ENCODE data around the gene GRM8. TPM values are rescaled to one million over a fixed set of nuclear protein-coding genes. Genes with fewer than 3 reads are reported as not detected.

Gene GRM8
- total RNA-seq, 1 donor from 2014 or later, result 7.8 TPM

DNA sequence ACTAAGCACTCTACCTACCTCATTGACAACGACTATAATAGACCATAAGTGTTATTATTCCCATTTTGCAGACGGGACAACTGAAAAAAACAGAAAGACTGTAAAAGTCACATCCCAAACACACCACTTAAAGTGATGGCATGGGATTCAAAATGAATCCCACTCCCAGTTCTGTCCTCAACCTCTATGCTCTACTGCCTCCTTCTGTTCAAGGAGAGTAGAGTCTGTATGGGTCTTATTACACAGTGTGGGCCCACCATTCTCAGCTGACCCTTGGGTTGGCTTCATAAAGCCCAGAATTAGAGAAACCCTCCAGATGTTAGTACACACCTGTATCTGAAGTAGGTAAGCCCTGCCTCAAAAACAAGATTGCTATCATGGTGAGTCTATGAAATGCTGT lies 102.2 kb downstream of the GRM8 start:
- no peaks in the 10 kb centered on the region for H3K27me3 Mint-ChIP-seq (ENCODE audit: unreplicated experiment)
- TF ChIP-seq, protein P1, sequence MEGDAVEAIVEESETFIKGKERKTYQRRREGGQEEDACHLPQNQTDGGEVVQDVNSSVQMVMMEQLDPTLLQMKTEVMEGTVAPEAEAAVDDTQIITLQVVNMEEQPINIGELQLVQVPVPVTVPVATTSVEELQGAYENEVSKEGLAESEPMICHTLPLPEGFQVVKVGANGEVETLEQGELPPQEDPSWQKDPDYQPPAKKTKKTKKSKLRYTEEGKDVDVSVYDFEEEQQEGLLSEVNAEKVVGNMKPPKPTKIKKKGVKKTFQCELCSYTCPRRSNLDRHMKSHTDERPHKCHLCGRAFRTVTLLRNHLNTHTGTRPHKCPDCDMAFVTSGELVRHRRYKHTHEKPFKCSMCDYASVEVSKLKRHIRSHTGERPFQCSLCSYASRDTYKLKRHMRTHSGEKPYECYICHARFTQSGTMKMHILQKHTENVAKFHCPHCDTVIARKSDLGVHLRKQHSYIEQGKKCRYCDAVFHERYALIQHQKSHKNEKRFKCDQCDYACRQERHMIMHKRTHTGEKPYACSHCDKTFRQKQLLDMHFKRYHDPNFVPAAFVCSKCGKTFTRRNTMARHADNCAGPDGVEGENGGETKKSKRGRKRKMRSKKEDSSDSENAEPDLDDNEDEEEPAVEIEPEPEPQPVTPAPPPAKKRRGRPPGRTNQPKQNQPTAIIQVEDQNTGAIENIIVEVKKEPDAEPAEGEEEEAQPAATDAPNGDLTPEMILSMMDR (IDR thresholded peaks at IDR 0.05; ENCODE audit: partially characterized antibody, unreplicated experiment), result no peak
- no peak overlapping the region for H3K27ac Mint-ChIP-seq (ENCODE audit: unreplicated experiment)
- peaks cover 12% of the 10 kb centered on the region for H3K4me1 Mint-ChIP-seq (ENCODE audit: low read depth, unreplicated experiment)
- H3K9me3 Mint-ChIP-seq (ENCODE audit: unreplicated experiment), result peaks cover 3% of the 10 kb centered on the region
- DNase-seq, result no peak
- no peak overlapping the region for H3K4me3 Mint-ChIP-seq (ENCODE audit: unreplicated experiment)
- no peaks in the 10 kb centered on the region for H3K36me3 Mint-ChIP-seq (ENCODE audit: unreplicated experiment)

DNA sequence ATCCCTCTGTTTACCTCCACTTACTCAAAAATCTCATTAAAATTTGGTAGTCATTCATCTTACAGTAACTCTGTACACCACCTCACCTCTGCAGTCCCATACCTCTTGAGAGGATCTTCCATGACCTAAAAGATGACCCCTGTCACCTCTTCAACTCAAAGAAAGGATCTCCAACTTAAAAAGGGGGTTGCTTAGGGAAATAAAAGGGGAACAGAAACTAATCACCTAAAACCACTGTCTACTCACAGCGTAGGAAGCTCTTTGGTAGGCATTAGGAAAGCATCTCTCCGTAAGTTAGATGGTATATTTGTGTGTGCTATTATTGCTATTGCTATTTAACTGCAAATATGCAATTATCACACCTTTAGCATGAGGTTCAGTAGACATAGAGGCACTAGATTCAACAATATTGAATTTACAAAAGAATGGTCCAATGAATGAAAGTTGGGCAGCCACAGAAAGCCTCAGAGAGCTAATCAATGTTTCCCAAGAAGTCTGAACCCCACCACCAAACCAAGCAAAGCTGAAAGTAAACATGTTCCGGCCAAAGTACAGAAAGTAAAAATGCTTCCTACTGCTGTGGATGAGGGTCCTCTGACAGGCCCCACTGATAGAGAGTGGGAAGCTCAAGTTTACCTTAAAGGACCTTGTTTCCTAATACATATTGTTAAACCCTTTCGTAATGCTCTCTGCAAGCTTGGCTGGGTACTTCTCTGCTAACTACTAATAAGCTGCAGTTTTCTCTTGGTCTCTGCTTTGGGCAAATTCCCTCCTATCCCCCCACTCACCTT lies 105.8 kb downstream of the GRM8 start:
- no peaks in the 10 kb centered on the region for H3K36me3 Mint-ChIP-seq (ENCODE audit: unreplicated experiment)
- DNase-seq, result no peak
- TF ChIP-seq, protein P1 (IDR thresholded peaks at IDR 0.05; ENCODE audit: partially characterized antibody, unreplicated experiment), result no peak
- peaks cover 11% of the 10 kb centered on the region for H3K4me1 Mint-ChIP-seq (ENCODE audit: low read depth, unreplicated experiment)
- H3K27ac Mint-ChIP-seq (ENCODE audit: unreplicated experiment), result no peak overlapping the region
- no peaks in the 10 kb centered on the region for H3K27me3 Mint-ChIP-seq (ENCODE audit: unreplicated experiment)
- H3K4me3 Mint-ChIP-seq (ENCODE audit: unreplicated experiment), result no peak overlapping the region
- peaks cover 3% of the 10 kb centered on the region for H3K9me3 Mint-ChIP-seq (ENCODE audit: unreplicated experiment)

DNA sequence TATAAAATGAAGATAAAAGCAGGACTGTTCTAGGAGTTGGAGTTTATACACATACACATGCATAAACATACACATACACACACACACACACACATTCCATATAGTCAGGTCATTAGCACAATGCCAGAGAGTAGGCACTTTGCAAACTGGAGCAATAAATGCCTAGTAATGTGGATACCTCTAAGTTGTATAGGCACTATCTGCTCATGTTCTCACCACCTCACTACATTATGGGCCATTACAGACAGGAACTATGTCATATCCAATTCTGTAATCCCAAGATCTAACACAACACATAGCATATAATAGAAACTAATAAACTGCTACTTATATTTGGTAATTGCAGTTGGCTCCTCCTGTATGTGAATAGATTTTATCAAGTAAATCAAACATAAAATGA lies 115.6 kb downstream of the GRM8 start:
- Mint-ChIP-seq H3K27ac (ENCODE audit: unreplicated experiment) (no peak overlapping the region), H3K9me3 (ENCODE audit: unreplicated experiment) (no peaks in the 10 kb centered on the region), H3K4me3 (ENCODE audit: unreplicated experiment) (no peak overlapping the region), H3K27me3 (ENCODE audit: unreplicated experiment) (no peaks in the 10 kb centered on the region), H3K4me1 (ENCODE audit: low read depth, unreplicated experiment) (no peaks in the 10 kb centered on the region), H3K36me3 (ENCODE audit: unreplicated experiment) (no peaks in the 10 kb centered on the region)
- DNase-seq, result no peak
- TF ChIP-seq, protein P1 (IDR thresholded peaks at IDR 0.05; ENCODE audit: partially characterized antibody, unreplicated experiment), result no peak

DNA sequence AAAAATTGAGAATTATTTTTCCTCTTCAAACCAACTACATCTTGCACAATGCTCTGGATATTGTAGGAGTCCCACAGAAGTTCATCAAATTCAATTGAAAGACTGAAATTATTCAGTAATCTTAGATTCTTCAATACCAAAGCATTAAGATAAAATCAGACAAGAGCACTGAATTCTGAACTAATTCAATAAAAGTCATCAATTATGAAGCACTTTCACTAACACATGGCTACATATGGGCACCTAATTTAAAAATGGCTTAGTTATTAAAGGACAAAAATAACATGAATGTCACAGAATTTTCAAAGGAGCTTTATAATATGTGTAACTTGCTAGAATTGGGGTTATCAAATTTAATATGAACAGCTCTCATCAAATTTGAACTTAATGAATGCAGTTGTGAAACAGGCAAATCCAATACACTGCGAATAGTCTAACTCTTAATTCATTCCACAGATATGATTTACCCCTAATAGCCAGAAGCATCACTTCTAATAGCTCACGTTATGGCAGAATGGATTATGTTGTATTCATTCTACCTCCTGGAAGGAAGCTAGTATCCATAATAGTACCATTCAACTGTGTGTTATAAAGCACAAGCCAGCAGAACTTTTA lies 116.8 kb downstream of the GRM8 start:
- no peaks in the 10 kb centered on the region for H3K27me3 Mint-ChIP-seq (ENCODE audit: unreplicated experiment)
- no peak overlapping the region for H3K4me3 Mint-ChIP-seq (ENCODE audit: unreplicated experiment)
- no peak for DNase-seq
- H3K4me1 Mint-ChIP-seq (ENCODE audit: low read depth, unreplicated experiment), result no peaks in the 10 kb centered on the region
- no peaks in the 10 kb centered on the region for H3K36me3 Mint-ChIP-seq (ENCODE audit: unreplicated experiment)
- TF ChIP-seq, protein P1 (IDR thresholded peaks at IDR 0.05; ENCODE audit: partially characterized antibody, unreplicated experiment), result no peak
- H3K9me3 Mint-ChIP-seq (ENCODE audit: unreplicated experiment), result no peaks in the 10 kb centered on the region
- no peak overlapping the region for H3K27ac Mint-ChIP-seq (ENCODE audit: unreplicated experiment)

DNA sequence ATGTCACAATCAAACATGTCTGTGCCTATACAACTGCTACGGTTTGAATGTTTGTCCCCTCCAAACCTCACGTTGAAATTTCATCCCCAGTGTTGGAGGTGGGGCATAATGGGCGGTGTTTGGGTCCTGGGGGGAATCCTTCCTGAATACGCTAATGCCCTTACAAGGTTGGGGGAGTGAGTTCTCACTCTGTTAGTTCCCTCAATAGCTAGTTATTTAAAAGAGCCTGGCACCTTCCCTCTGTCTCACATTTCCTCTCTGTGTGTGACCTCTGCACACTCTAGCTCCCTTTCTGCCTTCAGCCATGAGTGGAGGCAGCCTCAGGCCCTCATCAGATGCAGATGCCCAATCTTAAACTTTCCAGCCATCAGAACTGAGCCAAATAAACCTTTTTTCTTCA lies 129.5 kb downstream of the GRM8 start:
- no peak for DNase-seq
- Mint-ChIP-seq H3K4me1 (ENCODE audit: low read depth, unreplicated experiment) (no peaks in the 10 kb centered on the region), H3K4me3 (ENCODE audit: unreplicated experiment) (no peak overlapping the region), H3K27me3 (ENCODE audit: unreplicated experiment) (peaks cover 2% of the 10 kb centered on the region), H3K9me3 (ENCODE audit: unreplicated experiment) (no peaks in the 10 kb centered on the region), H3K36me3 (ENCODE audit: unreplicated experiment) (no peaks in the 10 kb centered on the region), H3K27ac (ENCODE audit: unreplicated experiment) (no peak overlapping the region)
- TF ChIP-seq, protein P1 (IDR thresholded peaks at IDR 0.05; ENCODE audit: partially characterized antibody, unreplicated experiment), result no peak
